ENCODE measurements around the gene CNOT4.
"Not testable (repeated sequence)": the region's sequence is repeated elsewhere in the genome, so short reads cannot be mapped to it uniquely, and the experiment has no call there.

Gene CNOT4

GRCh38 chr7:135337506-135337905 lies 172.4 kb downstream of the CNOT4 start:
- Histone ChIP-seq H3K4me3 (no peak overlapping the region), H3K27ac (no peak overlapping the region)

GRCh38 chr7:135335628-135336139 lies 174.2 kb downstream of the CNOT4 start:
- no peak overlapping the region for H3K27ac ChIP-seq
- H3K4me3 ChIP-seq, result no peak overlapping the region

GRCh38 chr7:135334830-135335543 lies 174.9 kb downstream of the CNOT4 start:
- Histone ChIP-seq H3K27ac (no peak overlapping the region), H3K4me3 (no peak overlapping the region)

- Histone ChIP-seq H3K4me3 (no peak overlapping the region), H3K27ac (no peak overlapping the region)
Observed at GRCh38 chr7:135333946-135334345, 176.0 kb downstream of the CNOT4 start.

- Histone ChIP-seq H3K4me3 (no peak overlapping the region), H3K27ac (no peak overlapping the region)
Observed at GRCh38 chr7:135333200-135333599, 176.7 kb downstream of the CNOT4 start.

- no peak overlapping the region for H3K4me3 ChIP-seq
- no peak overlapping the region for H3K27ac ChIP-seq
Observed at GRCh38 chr7:135330088-135330487, 179.8 kb downstream of the CNOT4 start.

- H3K27ac ChIP-seq, result no peak overlapping the region
- no peak overlapping the region for H3K4me3 ChIP-seq
Observed at GRCh38 chr7:135328526-135328925, 181.4 kb downstream of the CNOT4 start.

- H3K4me3 ChIP-seq, result no peak overlapping the region
- no peak overlapping the region for H3K27ac ChIP-seq
Observed at GRCh38 chr7:135328053-135328452, 181.8 kb downstream of the CNOT4 start.

GRCh38 chr7:135327458-135327857 lies 182.4 kb downstream of the CNOT4 start:
- Histone ChIP-seq H3K27ac (no peak overlapping the region), H3K4me3 (no peak overlapping the region)

- Histone ChIP-seq H3K4me3 (no peak overlapping the region), H3K27ac (no peak overlapping the region)
Observed at GRCh38 chr7:135326636-135327280, 183.1 kb downstream of the CNOT4 start.

- Histone ChIP-seq H3K4me3 (no peak overlapping the region), H3K27ac (no peak overlapping the region)
Observed at GRCh38 chr7:135322571-135323340, 187.1 kb downstream of the CNOT4 start.

GRCh38 chr7:135321556-135321955 lies 188.3 kb downstream of the CNOT4 start:
- Histone ChIP-seq H3K4me3 (no peak overlapping the region), H3K27ac (no peak overlapping the region)

GRCh38 chr7:135320953-135321352 lies 188.9 kb downstream of the CNOT4 start:
- H3K4me3 ChIP-seq, H3K27ac ChIP-seq: not testable (repeated sequence)

GRCh38 chr7:135320268-135320667 lies 189.6 kb downstream of the CNOT4 start:
- Histone ChIP-seq H3K4me3 (no peak overlapping the region), H3K27ac (no peak overlapping the region)

GRCh38 chr7:135317676-135318325 lies 192.1 kb downstream of the CNOT4 start:
- Histone ChIP-seq H3K4me3 (no peak overlapping the region), H3K27ac (peak overlapping the region in 3 of 21 experiments; percentile 2 to 49 (median 29))

GRCh38 chr7:135316648-135317313 lies 193.1 kb downstream of the CNOT4 start:
- peak overlapping the region in 4 of 21 experiments; percentile 2 to 49 (median 24) for H3K27ac ChIP-seq

GRCh38 chr7:135313971-135314370 lies 195.9 kb downstream of the CNOT4 start:
- H3K27ac ChIP-seq, result no peak overlapping the region
- no peak overlapping the region for H3K4me3 ChIP-seq

More at GRCh38 chr7:135316648-135317313, 193.1 kb downstream of the CNOT4 start:
- H3K4me3 ChIP-seq, result no peak overlapping the region

Measured in skin epidermis (tissue), 12 donors.